HepG2 (cell line): Measurements from ENCODE around the gene UPF3A.

ENCODE experiments used
- GABPA ChIP-seq, 2 experiments: IDR thresholded peaks; 2 replicates each; pipeline ENCODE4 v1.6.1; 2011 to 2016; ENCODE audit warnings: low read depth in 2 of 2, low read length in 1 of 2, missing biosample characterization in 1 of 2, missing genetic modification characterization in 1 of 2
- POLR2AphosphoS5 ChIP-seq: IDR thresholded peaks from 2 replicates; pipeline ENCODE4 v1.6.1; 2012; ENCODE audit warnings: low read depth, low read length
- TAF1 ChIP-seq: sonication (generic); formaldehyde crosslinking; IDR thresholded peaks from 2 replicates; pipeline ENCODE4 v1.4.0; 2020; ENCODE audit warnings: missing genetic modification reagents
- TEAD2 ChIP-seq: sonication (generic); formaldehyde crosslinking; IDR thresholded peaks from 2 replicates; pipeline ENCODE4 v1.9.0; 2021; ENCODE audit warnings: missing genetic modification reagents
- TEAD3 ChIP-seq: optimal IDR thresholded peaks from 2 replicates; pipeline ENCODE3; 2016; ENCODE audit warnings: borderline replicate concordance
- YY1 ChIP-seq: IDR thresholded peaks from 2 replicates; pipeline ENCODE4 v1.6.1; 2011; ENCODE audit warnings: low read length, low read depth, moderate library complexity, mild to moderate bottlenecking; ENCODE audit not compliant: insufficient read depth, insufficient replicate concordance
- ZNF253 ChIP-seq: sonication (generic); formaldehyde crosslinking; IDR thresholded peaks from 2 replicates; pipeline ENCODE4 v1.8.0; 2022; ENCODE audit warnings: mild to moderate bottlenecking, missing genetic modification reagents, borderline replicate concordance
- ZNF619 ChIP-seq: sonication (generic); formaldehyde crosslinking; IDR thresholded peaks from 2 replicates; pipeline ENCODE4 v1.4.0; 2020; ENCODE audit warnings: mild to moderate bottlenecking, missing genetic modification reagents
- TF ChIP-seq, protein P1 (sequence below): sonication (generic); formaldehyde crosslinking; IDR thresholded peaks from 2 replicates; pipeline ENCODE4 v1.4.0; 2020; ENCODE audit warnings: missing genetic modification reagents

DNA sequence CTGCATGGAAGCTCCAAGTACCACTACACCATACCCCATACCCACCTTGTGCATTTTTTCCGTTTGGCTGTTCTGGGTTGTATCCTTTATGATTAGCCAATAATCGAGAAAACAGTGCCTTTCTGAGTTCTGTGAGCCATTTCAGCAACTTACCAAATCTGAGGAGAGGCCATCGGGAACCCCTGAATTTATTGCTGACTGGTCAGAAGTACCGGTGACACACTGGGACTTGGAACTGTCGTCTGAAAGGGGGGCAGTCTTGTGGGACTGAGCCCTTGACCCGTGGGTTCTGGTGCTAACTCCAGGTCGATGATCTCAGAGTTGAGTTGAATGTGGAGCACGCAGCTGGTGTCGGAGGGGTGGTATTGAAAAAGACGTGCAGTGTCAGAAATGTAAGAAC, 15.0 kb downstream of the UPF3A start:
- TF ChIP-seq POLR2AphosphoS5 (no peak), YY1 (no peak), ZNF619 (CRISPR knock-in tag) (no peak), ZNF253 (CRISPR knock-in tag) (no peak), TEAD2 (CRISPR knock-in tag) (no peak), TAF1 (CRISPR knock-in tag) (no peak), GABPA (IDR thresholded peaks at IDR 0.05; ENCODE audit: low read depth, low read length) (no peak), GABPA (CRISPR knock-in tag; IDR thresholded peaks at IDR 0.05; ENCODE audit: low read depth) (no peak), TEAD3 (CRISPR knock-in tag) (no peak)
- TF ChIP-seq, protein P1, sequence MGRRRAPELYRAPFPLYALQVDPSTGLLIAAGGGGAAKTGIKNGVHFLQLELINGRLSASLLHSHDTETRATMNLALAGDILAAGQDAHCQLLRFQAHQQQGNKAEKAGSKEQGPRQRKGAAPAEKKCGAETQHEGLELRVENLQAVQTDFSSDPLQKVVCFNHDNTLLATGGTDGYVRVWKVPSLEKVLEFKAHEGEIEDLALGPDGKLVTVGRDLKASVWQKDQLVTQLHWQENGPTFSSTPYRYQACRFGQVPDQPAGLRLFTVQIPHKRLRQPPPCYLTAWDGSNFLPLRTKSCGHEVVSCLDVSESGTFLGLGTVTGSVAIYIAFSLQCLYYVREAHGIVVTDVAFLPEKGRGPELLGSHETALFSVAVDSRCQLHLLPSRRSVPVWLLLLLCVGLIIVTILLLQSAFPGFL (CRISPR knock-in tag): no peak
